ENCODE data around the gene SPCS3. TPM values are rescaled to one million over a fixed set of nuclear protein-coding genes. Genes with fewer than 3 reads are reported as not detected.

Gene SPCS3
- total and polyA plus RNA-seq, 7 donors, result 6.6 to 119 (median 80.9) TPM

GRCh38 chr4:176307666-176307930 is 12.2 kb upstream of the SPCS3 start:
- intact Hi-C loops (cut with DNase I), result no loop called here
- 78 to 83% methylated on average over 6 of the region's 6 CpGs for WGBS, 2 donors
- Histone ChIP-seq H3K9me3 (no peaks in the 10 kb centered on the region), H3K36me3 (no peaks in the 10 kb centered on the region), H3K27me3 (no peaks in the 10 kb centered on the region), H3K4me3 (no peak overlapping the region), H3K4me1 (peaks cover 0 to 4% (median 2%) of the 10 kb centered on the region in 4 donors), H3K27ac (no peak overlapping the region)
- TF ChIP-seq POLR2A (IDR thresholded peaks at IDR 0.05) (no peak), CTCF (IDR thresholded peaks at IDR 0.05) (no peak), POLR2AphosphoS5 (IDR thresholded peaks at IDR 0.05) (no peak), EP300 (IDR thresholded peaks at IDR 0.05) (no peak)
- DNase-seq, result no peak

- Histone ChIP-seq H3K27me3 (no peaks in the 10 kb centered on the region), H3K4me3 (no peak overlapping the region), H3K27ac (no peak overlapping the region), H3K9me3 (no peaks in the 10 kb centered on the region), H3K36me3 (no peaks in the 10 kb centered on the region), H3K4me1 (peaks cover 0 to 9% (median 2%) of the 10 kb centered on the region in 4 donors)
- DNase-seq, result no peak
- intact Hi-C loops (cut with DNase I), result no loop called here
- TF ChIP-seq CTCF (IDR thresholded peaks at IDR 0.05), result no peak
- TF ChIP-seq EP300 (IDR thresholded peaks at IDR 0.05), result no peak
- no peak for TF ChIP-seq POLR2A (IDR thresholded peaks at IDR 0.05)
- TF ChIP-seq POLR2AphosphoS5 (IDR thresholded peaks at IDR 0.05), result no peak
- 81 to 84% methylated on average over 3 of the region's 3 CpGs for WGBS, 2 donors
These were observed 11.3 kb upstream of the SPCS3 start for GRCh38 chr4:176308441-176308840.

- Histone ChIP-seq H3K27me3 (no peaks in the 10 kb centered on the region), H3K4me1 (peaks cover 0 to 15% (median 8%) of the 10 kb centered on the region in 4 donors), H3K9me3 (no peaks in the 10 kb centered on the region), H3K36me3 (no peaks in the 10 kb centered on the region), H3K4me3 (no peak overlapping the region), H3K27ac (no peak overlapping the region)
- intact Hi-C loops (cut with DNase I), result no loop called here
- 80 to 85% methylated on average over 2 of the region's 2 CpGs for WGBS, 2 donors
- DNase-seq, result no peak
- TF ChIP-seq POLR2AphosphoS5 (IDR thresholded peaks at IDR 0.05) (no peak), POLR2A (IDR thresholded peaks at IDR 0.05) (no peak), EP300 (IDR thresholded peaks at IDR 0.05) (no peak), CTCF (IDR thresholded peaks at IDR 0.05) (no peak)
These were observed 10.7 kb upstream of the SPCS3 start for GRCh38 chr4:176309046-176309445.

- no peak for TF ChIP-seq CTCF (IDR thresholded peaks at IDR 0.05)
- TF ChIP-seq POLR2AphosphoS5 (IDR thresholded peaks at IDR 0.05), result no peak
- TF ChIP-seq POLR2A (IDR thresholded peaks at IDR 0.05), result no peak
- TF ChIP-seq EP300 (IDR thresholded peaks at IDR 0.05), result no peak
- H3K27ac ChIP-seq, result no peak overlapping the region
- no peaks in the 10 kb centered on the region for H3K9me3 ChIP-seq
- peaks cover 0 to 22% (median 9%) of the 10 kb centered on the region in 4 donors for H3K4me1 ChIP-seq
- no peak overlapping the region for H3K4me3 ChIP-seq
- intact Hi-C loops (cut with DNase I), result no loop called here
- H3K36me3 ChIP-seq, result no peaks in the 10 kb centered on the region
- DNase-seq, result no peak
- H3K27me3 ChIP-seq, result no peaks in the 10 kb centered on the region
These were observed 10.0 kb upstream of the SPCS3 start for GRCh38 chr4:176309772-176310171.

- no peak for TF ChIP-seq POLR2A (IDR thresholded peaks at IDR 0.05)
- no peak for TF ChIP-seq EP300 (IDR thresholded peaks at IDR 0.05)
- no peak for TF ChIP-seq CTCF (IDR thresholded peaks at IDR 0.05)
- TF ChIP-seq POLR2AphosphoS5 (IDR thresholded peaks at IDR 0.05), result no peak
- WGBS, 2 donors, result 81 to 83% methylated on average over 7 of the region's 7 CpGs
- Histone ChIP-seq H3K4me3 (no peak overlapping the region), H3K9me3 (no peaks in the 10 kb centered on the region), H3K4me1 (peaks cover 0 to 32% (median 14%) of the 10 kb centered on the region in 4 donors), H3K27me3 (no peaks in the 10 kb centered on the region), H3K36me3 (no peaks in the 10 kb centered on the region), H3K27ac (peak overlapping the region in 3 of 4 donors; percentile 43 to 71 (median 63))
- intact Hi-C loops (cut with DNase I), result no loop called here
- DNase-seq, result no peak
These were observed 6.0 kb upstream of the SPCS3 start for GRCh38 chr4:176313596-176314336.

All from sigmoid colon (tissue), 7 donors.